GM20000 (cell line): ENCODE results near the gene SART1.
A peak's percentile ranks its signal among the peaks of the same experiment; 100 is the strongest.

Experiments
- DNase-seq: peaks from one replicate; pipeline ENCODE4 v3.0.0; 2012; ENCODE audit warnings: low spot score
- CTCF ChIP-seq: IDR thresholded peaks from 2 replicates; pipeline ENCODE4 v1.5.1; 2012; ENCODE audit warnings: mild to moderate bottlenecking, control low read depth; ENCODE audit errors: extremely low read depth, missing control alignments

The SART1 gene

DNA sequence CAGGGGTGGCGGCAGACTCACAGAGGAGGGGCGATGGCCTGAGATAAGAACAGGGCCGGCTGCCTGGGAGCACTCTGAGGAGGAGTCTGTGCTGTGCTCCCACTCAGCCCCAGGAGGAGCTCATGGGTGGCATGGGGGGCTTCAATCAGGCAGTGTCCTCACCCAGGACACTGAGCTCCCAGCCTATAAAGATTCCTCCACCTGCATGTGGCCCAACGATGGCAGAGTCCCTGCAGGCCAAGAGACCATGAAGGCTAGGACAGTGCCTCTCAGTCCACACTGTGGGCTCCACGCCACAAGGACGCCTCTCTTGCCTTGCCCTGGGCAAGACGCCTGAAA lies 52.2 kb downstream of the SART1 start:
- TF ChIP-seq CTCF, result no peak
- DNase-seq, result no peak

- no peak for TF ChIP-seq CTCF
- DNase-seq, result peak; percentile 14
Observed at GRCh38 chr11:66014804-66015453, 53.4 kb downstream of the SART1 start.

DNA sequence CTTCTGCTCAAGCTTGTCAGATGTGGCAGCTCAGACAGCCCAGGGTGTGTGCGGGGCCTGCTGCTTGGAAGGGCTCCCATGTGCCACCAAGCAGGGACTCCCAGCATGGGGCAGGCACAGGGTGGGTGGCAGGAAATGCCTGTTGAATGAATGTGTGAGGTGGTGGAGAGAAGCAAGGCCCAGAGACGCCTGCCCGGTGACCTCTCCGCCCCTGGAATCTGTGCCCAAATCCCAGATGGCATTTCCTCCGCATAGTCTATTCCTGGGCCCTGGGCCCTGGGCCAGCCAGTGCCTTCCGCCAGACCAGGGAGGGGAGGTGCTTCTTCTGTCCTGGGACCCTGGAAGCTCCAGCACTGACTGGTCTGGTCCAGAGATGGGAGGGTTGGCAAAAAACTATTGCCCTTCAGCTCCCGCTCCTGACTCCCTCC lies 53.9 kb downstream of the SART1 start:
- DNase-seq, result no peak

DNA sequence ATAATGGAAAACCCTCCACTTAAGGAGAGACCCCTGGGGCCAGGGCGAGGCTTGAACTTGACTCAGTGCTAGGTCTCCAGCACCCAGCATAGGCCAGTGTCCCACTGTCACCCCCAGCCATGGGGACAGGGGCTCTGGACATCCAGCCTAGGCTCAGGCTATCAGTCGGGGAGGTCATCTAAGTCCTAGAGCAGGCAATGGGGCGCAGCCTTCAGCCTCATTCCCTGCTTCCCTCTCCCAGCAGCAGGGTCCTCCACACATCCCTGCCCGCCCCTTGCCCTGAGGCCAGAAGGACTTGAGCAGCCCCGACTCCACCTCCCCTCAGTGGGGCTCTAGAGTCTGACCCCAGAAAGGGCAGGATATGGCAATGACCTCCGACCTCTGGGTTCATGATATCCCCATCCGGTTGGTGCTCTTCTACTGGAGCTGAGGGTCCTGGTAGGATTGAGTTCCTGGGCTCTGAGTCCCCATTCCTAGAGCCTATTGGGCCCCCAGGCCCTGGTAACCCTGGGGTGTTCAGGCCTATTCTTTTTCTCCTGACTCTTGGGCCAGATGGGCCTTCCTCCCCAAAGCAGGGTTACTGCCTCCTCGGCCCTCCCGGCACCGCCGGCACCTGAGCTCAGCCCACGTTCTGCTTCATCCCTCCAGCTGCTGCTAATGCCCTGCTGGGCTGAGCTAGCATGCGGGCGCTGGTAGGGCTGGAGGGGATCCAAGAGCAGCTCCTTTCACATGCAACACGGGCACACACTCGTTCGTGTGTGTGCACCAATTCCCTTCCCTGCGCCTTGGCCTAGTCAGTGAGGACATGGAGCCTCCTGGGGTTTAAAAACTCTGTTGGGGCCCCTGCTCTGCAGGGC lies 54.6 kb downstream of the SART1 start:
- TF ChIP-seq CTCF, result no peak
- no peak for DNase-seq

More for the DNA sequence above, 53.9 kb downstream of the SART1 start:
- no peak for TF ChIP-seq CTCF

DNA sequence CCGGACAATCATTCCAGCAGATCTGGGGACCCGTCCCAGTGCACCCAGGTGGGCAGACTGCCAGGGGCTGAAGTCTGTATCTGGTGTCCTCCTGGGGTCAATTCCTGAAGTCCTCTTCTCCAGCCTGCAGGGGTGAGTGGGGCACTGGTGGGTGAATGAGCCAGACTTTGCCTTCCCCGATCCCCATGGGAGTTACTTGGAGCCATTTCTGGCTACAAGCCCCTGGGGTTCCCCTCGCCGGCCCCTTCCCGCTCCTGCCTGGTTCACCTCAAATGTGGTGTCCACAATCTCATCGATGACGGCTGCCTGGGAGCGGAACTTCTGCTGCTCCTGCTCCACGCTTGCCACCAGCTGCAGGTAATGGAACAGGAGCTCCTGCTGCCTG lies 55.3 kb downstream of the SART1 start:
- no peak for DNase-seq
- no peak for TF ChIP-seq CTCF

DNA sequence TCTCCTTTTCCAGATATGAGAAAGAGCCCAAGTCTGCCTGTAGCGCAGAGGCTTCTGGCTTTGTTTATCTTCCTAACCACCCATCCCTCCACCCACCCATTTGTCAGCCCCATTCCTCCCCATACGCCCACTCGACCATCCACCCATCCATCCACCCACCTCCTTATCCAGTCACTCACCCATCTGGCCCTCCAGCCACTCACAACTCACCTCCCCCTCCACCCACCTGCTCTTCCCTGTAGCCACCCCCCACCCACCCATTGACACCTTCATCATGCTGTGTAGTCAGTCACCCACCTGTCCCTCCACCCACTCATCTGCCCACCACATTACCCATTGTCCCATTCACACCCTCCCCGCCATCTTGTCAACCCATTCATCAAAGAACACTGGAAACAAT lies 55.8 kb downstream of the SART1 start:
- DNase-seq, result no peak
- no peak for TF ChIP-seq CTCF

GRCh38 chr11:66020212-66020611 lies 58.7 kb downstream of the SART1 start:
- TF ChIP-seq CTCF, result no peak
- no peak for DNase-seq
